Activated CD8-positive, alpha-beta T cell treated with anti-CD3 and anti-CD28 coated beads, Interleukin-2, amount 10 ng/mL, durations not matched to agents 7 days and 5 days (primary cell): ENCODE measurements around the gene MEIKIN. TPM values are rescaled to one million over a fixed set of nuclear protein-coding genes. Genes with fewer than 3 reads are reported as not detected.
"Not testable (repeated sequence)": the region's sequence is repeated elsewhere in the genome, so short reads cannot be mapped to it uniquely, and the experiment has no call there.

Source experiments
- ATAC-seq: fragments of 150-1000 bp; cut with Tn5 transposase; one replicate; pipeline ENCODE4 v1.10.0; 2021; ENCODE audit warnings: moderate library complexity
- CTCF ChIA-PET: fragments of 350-600 bp; sonication (Branson Sonifier 250); formaldehyde crosslinking; loops from one replicate; lab custom pipeline; 2021; ENCODE audit warnings: antibody characterized with exemption; lab: Charles Lee
- POLR2A ChIA-PET: fragments of 350-600 bp; sonication (Branson Sonifier 250); formaldehyde crosslinking; loops from one replicate; lab custom pipeline; 2021; ENCODE audit warnings: antibody characterized with exemption; lab: Charles Lee
- DNase-seq: peaks from one replicate; pipeline ENCODE4 v3.0.0-alpha.2; 2020
- H3K27ac Mint-ChIP-seq: one replicate; pipeline ENCODE4 v1.8.0; 2021; ENCODE audit warnings: mild to moderate bottlenecking, mixed read lengths
- H3K27me3 Mint-ChIP-seq: one replicate; pipeline ENCODE4 v1.8.0; 2021; ENCODE audit warnings: low read depth, mixed read lengths
- H3K36me3 Mint-ChIP-seq: one replicate; pipeline ENCODE4 v1.8.0; 2021; ENCODE audit warnings: low read depth, mixed read lengths
- H3K4me1 Mint-ChIP-seq: one replicate; pipeline ENCODE4 v1.8.0; 2021; ENCODE audit warnings: low read depth, mixed read lengths
- H3K4me3 Mint-ChIP-seq: one replicate; pipeline ENCODE4 v1.8.0; 2021; ENCODE audit warnings: mild to moderate bottlenecking, mixed read lengths
- H3K9me3 Mint-ChIP-seq: one replicate; pipeline ENCODE4 v1.8.0; 2022; ENCODE audit warnings: mixed read lengths; ENCODE audit not compliant: insufficient read depth
- total RNA-seq, 2 experiments: library from RNA; stranded (reverse); gene quantifications; one replicate each; pipeline ENCODE4 v1.2.3, GENCODE V29; 2021

MEIKIN gene
- total RNA-seq, 2 experiments from 2014 or later = not detected

- CTCF ChIA-PET = interaction anchor here (1.0 kb wide), 1 partner anchor 121 kb away, joined by 4 read pairs; no protein-coding TSS in a partner anchor
- Mint-ChIP-seq H3K27me3 (peaks cover 3% of the 10 kb centered on the region), H3K4me3 (no peak overlapping the region), H3K4me1 (no peaks in the 10 kb centered on the region), H3K36me3 (no peaks in the 10 kb centered on the region), H3K9me3 (no peaks in the 10 kb centered on the region), H3K27ac (no peak overlapping the region)
- POLR2A ChIA-PET = no interaction called here
- no peak for DNase-seq
- ATAC-seq = no peak
Observed at GRCh38 chr5:131942016-131942415, 3.4 kb downstream of the MEIKIN start.

DNA sequence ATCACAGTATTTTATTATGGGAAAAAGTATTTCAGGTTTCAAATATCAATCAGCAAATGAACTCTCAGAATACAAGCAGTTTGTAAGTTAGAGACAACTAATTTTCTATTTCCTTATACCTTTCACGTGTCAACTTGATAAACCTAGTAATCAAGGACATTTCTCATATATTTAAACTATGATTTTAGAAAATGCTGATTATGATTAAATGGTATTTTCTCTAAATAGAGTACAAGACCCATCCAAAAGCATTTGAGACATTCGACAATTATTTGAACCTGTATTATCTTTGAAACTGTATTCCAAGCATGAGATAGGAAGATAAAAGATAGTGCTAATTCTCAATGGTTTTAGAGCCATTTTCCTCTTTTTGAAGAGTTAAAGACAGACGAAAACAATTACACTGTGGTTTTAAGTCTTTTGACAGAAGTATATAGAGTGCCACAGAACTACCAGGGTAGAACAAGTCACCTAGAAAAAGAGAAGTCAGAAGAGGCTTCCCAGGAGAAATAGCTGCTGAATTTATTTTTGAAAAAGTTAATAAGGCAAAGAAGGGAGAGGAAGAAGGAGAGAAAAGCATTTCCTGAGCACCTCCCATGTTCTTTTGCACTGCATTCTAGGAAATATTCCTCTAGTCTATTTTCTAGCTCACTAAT, 5.6 kb downstream of the MEIKIN start:
- Mint-ChIP-seq H3K4me3 (no peak overlapping the region), H3K27me3 (peaks cover 10% of the 10 kb centered on the region), H3K27ac (no peak overlapping the region), H3K4me1 (no peaks in the 10 kb centered on the region), H3K36me3 (no peaks in the 10 kb centered on the region), H3K9me3 (no peaks in the 10 kb centered on the region)
- ChIA-PET CTCF (no interaction called here), POLR2A (no interaction called here)
- no peak for DNase-seq
- ATAC-seq = no peak

- CTCF ChIA-PET = no interaction called here
- Mint-ChIP-seq H3K27ac (no peak overlapping the region), H3K36me3 (peaks cover 4% of the 10 kb centered on the region), H3K4me3 (no peak overlapping the region), H3K27me3 (peaks cover 13% of the 10 kb centered on the region), H3K9me3 (peaks cover 31% of the 10 kb centered on the region), H3K4me1 (no peaks in the 10 kb centered on the region)
- ATAC-seq (no peak), DNase-seq (no peak)
- POLR2A ChIA-PET = no interaction called here
Observed at GRCh38 chr5:131932235-131932634, 13.2 kb downstream of the MEIKIN start.

GRCh38 chr5:131928957-131929356, 16.5 kb downstream of the MEIKIN start:
- H3K36me3 Mint-ChIP-seq = peaks cover 11% of the 10 kb centered on the region

DNA sequence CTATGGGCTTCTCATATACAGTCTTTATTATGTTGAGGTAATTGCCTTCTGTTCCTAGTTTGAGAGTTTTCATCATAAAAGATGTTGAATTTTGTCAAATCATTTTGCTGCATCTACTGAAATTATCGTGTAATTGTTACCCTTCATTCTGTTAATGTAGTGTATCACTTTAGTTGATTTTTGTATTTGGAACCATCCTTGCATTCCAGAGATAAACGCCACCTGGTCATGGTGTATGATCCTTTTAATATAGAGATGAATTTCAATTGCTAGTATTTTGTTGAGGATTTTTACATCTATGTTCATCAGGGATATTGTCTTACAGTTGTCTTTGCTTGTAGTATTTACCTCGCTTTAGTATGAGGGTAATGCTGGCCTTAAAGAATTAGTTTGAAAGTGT, 19.3 kb downstream of the MEIKIN start:
- ChIA-PET CTCF (no interaction called here), POLR2A (no interaction called here)
- ATAC-seq (no peak), DNase-seq (no peak)
- peaks cover 8% of the 10 kb centered on the region for H3K27me3 Mint-ChIP-seq
- peaks cover 43% of the 10 kb centered on the region for H3K9me3 Mint-ChIP-seq
- H3K27ac Mint-ChIP-seq = no peak overlapping the region
- no peak overlapping the region for H3K4me3 Mint-ChIP-seq
- H3K36me3 Mint-ChIP-seq = peaks cover 11% of the 10 kb centered on the region
- H3K4me1 Mint-ChIP-seq = no peaks in the 10 kb centered on the region

More at GRCh38 chr5:131928957-131929356, 16.5 kb downstream of the MEIKIN start:
- Mint-ChIP-seq H3K4me1 (no peaks in the 10 kb centered on the region), H3K27me3 (peaks cover 8% of the 10 kb centered on the region), H3K27ac (no peak overlapping the region), H3K4me3 (no peak overlapping the region), H3K9me3 (peaks cover 50% of the 10 kb centered on the region)
- ATAC-seq (no peak), DNase-seq (no peak)
- POLR2A ChIA-PET = no interaction called here
- CTCF ChIA-PET = no interaction called here

GRCh38 chr5:131916481-131916880, 29.0 kb downstream of the MEIKIN start:
- Mint-ChIP-seq H3K9me3 (peaks cover 18% of the 10 kb centered on the region), H3K36me3 (no peaks in the 10 kb centered on the region), H3K27ac (no peak overlapping the region), H3K27me3 (peaks cover 14% of the 10 kb centered on the region), H3K4me3 (no peak overlapping the region), H3K4me1 (no peaks in the 10 kb centered on the region)
- POLR2A ChIA-PET = no interaction called here
- CTCF ChIA-PET = no interaction called here
- DNase-seq (no peak), ATAC-seq (no peak)

GRCh38 chr5:131914472-131914871, 31.0 kb downstream of the MEIKIN start:
- no peaks in the 10 kb centered on the region for H3K36me3 Mint-ChIP-seq
- no peak for DNase-seq
- H3K9me3 Mint-ChIP-seq = peaks cover 12% of the 10 kb centered on the region
- POLR2A ChIA-PET = no interaction called here
- no peak overlapping the region for H3K27ac Mint-ChIP-seq
- ATAC-seq = no peak
- H3K4me3 Mint-ChIP-seq = no peak overlapping the region
- no peaks in the 10 kb centered on the region for H3K4me1 Mint-ChIP-seq
- peaks cover 18% of the 10 kb centered on the region for H3K27me3 Mint-ChIP-seq
- CTCF ChIA-PET = no interaction called here

DNA sequence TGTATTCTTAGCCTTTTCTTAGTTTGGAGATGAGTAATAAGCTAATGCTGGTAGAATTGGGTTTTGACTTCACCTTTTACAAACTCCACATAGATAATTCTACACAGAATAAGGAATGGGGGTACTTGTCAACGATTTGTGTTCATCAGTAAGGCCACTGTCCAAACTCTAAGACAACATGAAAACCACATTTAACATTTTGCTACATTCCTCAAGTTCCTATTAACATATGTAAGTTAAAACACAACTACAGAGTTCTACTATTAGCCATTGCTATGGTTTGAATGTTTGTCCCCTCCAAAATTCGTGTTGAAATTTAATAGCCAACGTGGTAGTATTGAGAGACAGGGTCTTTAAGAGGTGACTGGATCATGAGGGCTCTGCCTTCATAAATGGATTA, 31.9 kb downstream of the MEIKIN start:
- no peak for ATAC-seq
- no peak for DNase-seq
- H3K9me3 Mint-ChIP-seq = peaks cover 17% of the 10 kb centered on the region
- no peak overlapping the region for H3K27ac Mint-ChIP-seq
- H3K27me3 Mint-ChIP-seq = peaks cover 20% of the 10 kb centered on the region
- H3K4me3 Mint-ChIP-seq = no peak overlapping the region
- ChIA-PET POLR2A (no interaction called here), CTCF (interaction anchor here (1.5 kb wide), 1 partner anchor 94 kb away, joined by 5 read pairs; no protein-coding TSS in a partner anchor)
- peaks cover 3% of the 10 kb centered on the region for H3K36me3 Mint-ChIP-seq
- no peaks in the 10 kb centered on the region for H3K4me1 Mint-ChIP-seq

GRCh38 chr5:131906668-131907067, 38.8 kb downstream of the MEIKIN start:
- Mint-ChIP-seq H3K4me1 (peaks cover 27% of the 10 kb centered on the region), H3K4me3 (no peak overlapping the region), H3K27me3 (peaks cover 8% of the 10 kb centered on the region), H3K27ac (no peak overlapping the region), H3K36me3 (peaks cover 44% of the 10 kb centered on the region), H3K9me3 (peaks cover 55% of the 10 kb centered on the region)
- ATAC-seq (no peak), DNase-seq (no peak)
- CTCF ChIA-PET = no interaction called here
- POLR2A ChIA-PET = no interaction called here

GRCh38 chr5:131902266-131902665, 43.2 kb downstream of the MEIKIN start:
- peaks cover 61% of the 10 kb centered on the region for H3K9me3 Mint-ChIP-seq
- CTCF ChIA-PET = not testable (repeated sequence)

GRCh38 chr5:131899686-131900085, 45.8 kb downstream of the MEIKIN start:
- ChIA-PET CTCF (no interaction called here), POLR2A (no interaction called here)
- Mint-ChIP-seq H3K36me3 (peaks cover 43% of the 10 kb centered on the region), H3K4me1 (peaks cover 38% of the 10 kb centered on the region), H3K4me3 (no peak overlapping the region), H3K27me3 (peaks cover 15% of the 10 kb centered on the region), H3K9me3 (peaks cover 62% of the 10 kb centered on the region), H3K27ac (no peak overlapping the region)
- ATAC-seq (no peak), DNase-seq (no peak)

More at GRCh38 chr5:131902266-131902665, 43.2 kb downstream of the MEIKIN start:
- POLR2A ChIA-PET = interaction anchor here (0.7 kb wide), 1 partner anchor 562 kb away, joined by 3 read pairs; no protein-coding TSS in a partner anchor
- H3K27me3 Mint-ChIP-seq = not testable (repeated sequence)
- Mint-ChIP-seq H3K27ac (peak overlapping the region; percentile 94), H3K36me3 (peaks cover 51% of the 10 kb centered on the region), H3K4me3 (peak overlapping the region; percentile 8), H3K4me1 (peaks cover 38% of the 10 kb centered on the region)
- ATAC-seq (peak; percentile 86), DNase-seq (peak; percentile 58)

DNA sequence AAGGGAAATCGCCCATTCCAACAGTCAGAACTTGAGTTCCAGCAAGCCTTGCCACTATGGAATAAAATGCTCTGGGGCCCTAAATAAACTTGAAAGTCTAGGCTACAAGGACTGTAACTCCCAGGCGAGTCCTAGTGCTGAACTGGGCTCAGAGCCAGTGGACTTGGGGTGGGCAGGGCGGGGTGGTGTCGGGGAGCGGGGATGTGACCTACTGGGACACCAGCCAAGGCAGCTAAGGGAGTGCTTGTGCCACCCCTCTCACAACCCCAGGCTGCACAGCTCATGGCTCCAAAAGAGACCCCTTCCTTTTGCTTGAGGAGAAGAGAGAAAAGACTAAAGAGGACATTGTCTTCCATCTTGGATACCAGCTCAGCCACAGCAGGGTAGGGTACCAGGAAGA, 61.5 kb downstream of the MEIKIN start:
- H3K4me1 Mint-ChIP-seq = no peaks in the 10 kb centered on the region
- DNase-seq (no peak), ATAC-seq (no peak)
- no peak overlapping the region for H3K4me3 Mint-ChIP-seq
- H3K9me3 Mint-ChIP-seq = no peaks in the 10 kb centered on the region
- H3K27me3 Mint-ChIP-seq = peaks cover 8% of the 10 kb centered on the region
- H3K36me3 Mint-ChIP-seq = no peaks in the 10 kb centered on the region
- H3K27ac Mint-ChIP-seq = no peak overlapping the region
- CTCF ChIA-PET = no interaction called here
- POLR2A ChIA-PET = no interaction called here
